Small intestine (tissue), 7 donors: ENCODE measurements around the gene COL27A1. TPM values are rescaled to one million over a fixed set of nuclear protein-coding genes. Genes with fewer than 3 reads are reported as not detected.

Source experiments
- DNase-seq, 2 donors: peaks; one replicate each; pipeline versions ENCODE4 v3.0.0 to v3.0.0-alpha.2; 2013
- FAIRE-seq: peaks from 2 replicates; lab custom pipeline; 2012; peaks lifted over from hg19 to GRCh38; lab: Jason Lieb, UNC
- H3K27ac ChIP-seq, 3 donors: one replicate each; pipeline ENCODE4 v1.5.1; 2013; ENCODE audit warnings: low read length in 2 of 3, mild to moderate bottlenecking in 2 of 3, control low read depth in 1 of 3, inconsistent platforms in 1 of 3, low read depth in 1 of 3, moderate library complexity in 1 of 3
- H3K27me3 ChIP-seq, 3 donors: one replicate each; pipeline ENCODE4 v1.6.1; 2013; ENCODE audit warnings: low read length in 3 of 3, inconsistent platforms in 1 of 3; ENCODE audit not compliant: control insufficient read depth in 3 of 3, insufficient read depth in 3 of 3
- H3K36me3 ChIP-seq, 3 donors: one replicate each; pipeline ENCODE4 v1.6.1; 2013; ENCODE audit warnings: low read length in 3 of 3, inconsistent platforms in 1 of 3, low read depth in 1 of 3, mild to moderate bottlenecking in 1 of 3, moderate library complexity in 1 of 3; ENCODE audit not compliant: control insufficient read depth in 3 of 3, insufficient read depth in 2 of 3
- H3K4me1 ChIP-seq, 3 donors: one replicate each; pipeline ENCODE4 v1.6.1; 2013; ENCODE audit warnings: low read length in 2 of 3, inconsistent platforms in 1 of 3, low read depth in 1 of 3, mild to moderate bottlenecking in 1 of 3, moderate library complexity in 1 of 3; ENCODE audit not compliant: control insufficient read depth in 3 of 3, insufficient read depth in 2 of 3
- H3K4me3 ChIP-seq, 3 donors: one replicate each; pipeline ENCODE4 v1.5.1; 2013; ENCODE audit warnings: low read length in 3 of 3, control low read depth in 1 of 3, inconsistent platforms in 1 of 3, low read depth in 1 of 3, mild to moderate bottlenecking in 1 of 3, moderate library complexity in 1 of 3
- H3K9me3 ChIP-seq, 2 donors: one replicate each; pipeline ENCODE4 v1.6.1; 2013; ENCODE audit warnings: low read depth in 1 of 2, low read length in 1 of 2; ENCODE audit not compliant: control insufficient read depth in 2 of 2, insufficient read depth in 1 of 2
- WGBS, 3 donors: extraction: QIAGEN DNeasy Blood & Tissue Kit; methylation state at CpG; one replicate each; pipeline ENCODE4 v1.1.7; 2013; 5-methylcytosine and 5-hydroxymethylcytosine counted together
- polyA plus RNA-seq, 4 donors: library from polyadenylated mRNA; stranded (reverse) in 3 of 4; unstranded in 1 of 4; fragments of 200-250 nt in 3 of 4; fragments of 120-200 nt in 1 of 4; gene quantifications; one replicate each; pipeline versions ENCODE4 v1.2.1 to v1.2.3, GENCODE V29; 2013
- donor health status: healthy with polysubstance abuse.
- donor health status: control.
- donor health status: control.
- donor health status: Bipolar disorder and iron deficiency.
- donor health status: healthy.

COL27A1 gene
- polyA plus RNA-seq, 4 donors: 0.45 to 123 (median 1.8) TPM

- FAIRE-seq (no peak), DNase-seq (no peak)
- 82 to 90% (median 85%) methylated on average over 21 of the region's 21 CpGs for WGBS, 3 donors
- no peaks in the 10 kb centered on the region for H3K9me3 ChIP-seq
- H3K27ac ChIP-seq: no peak overlapping the region
- no peak overlapping the region for H3K4me3 ChIP-seq
- peaks cover 0 to 76% (median 0%) of the 10 kb centered on the region in 3 donors for H3K36me3 ChIP-seq
- H3K27me3 ChIP-seq: no peaks in the 10 kb centered on the region
- no peaks in the 10 kb centered on the region for H3K4me1 ChIP-seq
These were observed 94.3 kb downstream of the COL27A1 start for GRCh38 chr9:114249424-114250234.

- DNase-seq (peak in 1 of 2 donors; percentile 24), FAIRE-seq (no peak)
- Histone ChIP-seq H3K9me3 (no peaks in the 10 kb centered on the region), H3K36me3 (peaks cover 0 to 77% (median 0%) of the 10 kb centered on the region in 3 donors), H3K4me3 (no peak overlapping the region), H3K27me3 (no peaks in the 10 kb centered on the region), H3K4me1 (no peaks in the 10 kb centered on the region), H3K27ac (no peak overlapping the region)
- WGBS, 3 donors: 61 to 80% (median 71%) methylated on average over 13 of the region's 13 CpGs
These were observed 94.9 kb downstream of the COL27A1 start for GRCh38 chr9:114250235-114250568.

GRCh38 chr9:114250648-114251047, 95.3 kb downstream of the COL27A1 start:
- Histone ChIP-seq H3K27me3 (no peaks in the 10 kb centered on the region), H3K4me3 (no peak overlapping the region), H3K9me3 (no peaks in the 10 kb centered on the region), H3K4me1 (no peaks in the 10 kb centered on the region), H3K36me3 (peaks cover 0 to 77% (median 0%) of the 10 kb centered on the region in 3 donors), H3K27ac (no peak overlapping the region)
- no peak for FAIRE-seq
- WGBS, 3 donors: 75 to 81% (median 80%) methylated on average over 3 of the region's 3 CpGs
- no peak for DNase-seq

- 84 to 89% (median 85%) methylated on average over 6 of the region's 6 CpGs for WGBS, 3 donors
These were observed 97.1 kb downstream of the COL27A1 start for GRCh38 chr9:114252394-114252793.

GRCh38 chr9:114256827-114257328, 101.5 kb downstream of the COL27A1 start:
- Histone ChIP-seq H3K9me3 (no peaks in the 10 kb centered on the region), H3K4me1 (no peaks in the 10 kb centered on the region), H3K27me3 (no peaks in the 10 kb centered on the region), H3K27ac (no peak overlapping the region), H3K36me3 (peaks cover 0 to 82% (median 0%) of the 10 kb centered on the region in 3 donors), H3K4me3 (no peak overlapping the region)
- FAIRE-seq (no peak), DNase-seq (no peak)
- WGBS, 3 donors: 79 to 81% (median 79%) methylated on average over 10 of the region's 10 CpGs

More at GRCh38 chr9:114252394-114252793, 97.1 kb downstream of the COL27A1 start:
- no peak for FAIRE-seq
- DNase-seq: no peak
- Histone ChIP-seq H3K4me3 (no peak overlapping the region), H3K27ac (no peak overlapping the region), H3K9me3 (no peaks in the 10 kb centered on the region), H3K27me3 (no peaks in the 10 kb centered on the region), H3K4me1 (no peaks in the 10 kb centered on the region), H3K36me3 (peaks cover 0 to 77% (median 0%) of the 10 kb centered on the region in 3 donors)

- Histone ChIP-seq H3K27me3 (no peaks in the 10 kb centered on the region), H3K9me3 (no peaks in the 10 kb centered on the region), H3K27ac (no peak overlapping the region), H3K4me3 (no peak overlapping the region), H3K36me3 (peaks cover 0 to 81% (median 0%) of the 10 kb centered on the region in 3 donors), H3K4me1 (no peaks in the 10 kb centered on the region)
- WGBS, 3 donors: 72 to 86% (median 73%) methylated on average over 10 of the region's 10 CpGs
- FAIRE-seq: no peak
- no peak for DNase-seq
These were observed 102.9 kb downstream of the COL27A1 start for GRCh38 chr9:114258218-114258617.

GRCh38 chr9:114258866-114259797, 103.8 kb downstream of the COL27A1 start:
- no peak for DNase-seq
- H3K27ac ChIP-seq: no peak overlapping the region
- H3K9me3 ChIP-seq: no peaks in the 10 kb centered on the region
- no peak overlapping the region for H3K4me3 ChIP-seq
- no peak for FAIRE-seq
- H3K4me1 ChIP-seq: no peaks in the 10 kb centered on the region
- no peaks in the 10 kb centered on the region for H3K27me3 ChIP-seq
- 72 to 79% (median 76%) methylated on average over 6 of the region's 6 CpGs for WGBS, 3 donors
- H3K36me3 ChIP-seq: peaks cover 0 to 86% (median 0%) of the 10 kb centered on the region in 3 donors
